GM19099 (cell line): ENCODE measurements around the gene GAGE12C.
"Not testable (repeated sequence)": the region's sequence is repeated elsewhere in the genome, so short reads cannot be mapped to it uniquely, and the experiment has no call there.

Experiments
- POLR2A ChIP-seq: IDR thresholded peaks from 3 replicates; pipeline ENCODE4 v1.6.1; 2011; ENCODE audit warnings: low read depth; ENCODE audit not compliant: insufficient read length; ENCODE audit errors: extremely low read depth

Gene GAGE12C, protein sequence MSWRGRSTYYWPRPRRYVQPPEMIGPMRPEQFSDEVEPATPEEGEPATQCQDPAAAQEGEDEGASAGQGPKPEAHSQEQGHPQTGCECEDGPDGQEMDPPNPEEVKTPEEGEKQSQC

DNA sequence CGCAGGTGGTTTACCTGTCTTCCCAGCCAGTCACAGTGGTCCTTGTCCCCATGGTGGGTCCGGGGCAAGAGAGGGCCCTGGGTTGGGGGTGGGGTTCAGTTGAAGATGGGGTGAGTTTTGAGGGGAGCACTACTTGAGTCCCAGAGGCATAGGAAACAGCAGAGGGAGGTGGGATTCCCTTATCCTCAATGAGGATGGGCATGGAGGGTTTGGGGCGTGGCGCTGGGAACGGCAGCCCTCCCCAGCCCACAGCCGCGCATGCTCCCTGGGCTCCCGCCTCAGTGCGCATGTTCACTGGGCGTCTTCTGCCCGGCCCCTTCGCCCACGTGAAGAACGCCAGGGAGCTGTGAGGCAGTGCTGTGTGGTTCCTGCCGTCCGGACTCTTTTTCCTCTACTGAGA, at the start of gene GAGE12C:
Gene GAGE12C (plus strand): TSS at position 301 of the 400 bp plus-strand sequence. CDS start 1,155 bp downstream, outside the sequence.
- TF ChIP-seq POLR2A = not testable (repeated sequence)

DNA sequence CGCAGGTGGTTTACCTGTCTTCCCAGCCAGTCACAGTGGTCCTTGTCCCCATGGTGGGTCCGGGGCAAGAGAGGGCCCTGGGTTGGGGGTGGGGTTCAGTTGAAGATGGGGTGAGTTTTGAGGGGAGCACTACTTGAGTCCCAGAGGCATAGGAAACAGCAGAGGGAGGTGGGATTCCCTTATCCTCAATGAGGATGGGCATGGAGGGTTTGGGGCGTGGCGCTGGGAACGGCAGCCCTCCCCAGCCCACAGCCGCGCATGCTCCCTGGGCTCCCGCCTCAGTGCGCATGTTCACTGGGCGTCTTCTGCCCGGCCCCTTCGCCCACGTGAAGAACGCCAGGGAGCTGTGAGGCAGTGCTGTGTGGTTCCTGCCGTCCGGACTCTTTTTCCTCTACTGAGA, 9.5 kb downstream of the GAGE12C start, which contains the start of gene GAGE12D:
Gene GAGE12D (plus strand): TSS at position 301 of the 400 bp plus-strand sequence. CDS start 1,155 bp downstream, outside the sequence.
- not testable (repeated sequence) for TF ChIP-seq POLR2A

GRCh38 chrX:49550989-49551388, 19.0 kb downstream of the GAGE12C start, which contains the start of gene GAGE12E:
Gene GAGE12E (plus strand): TSS chrX:49551289. CDS start chrX:49552444, 1,155 bp downstream.
- TF ChIP-seq POLR2A = not testable (repeated sequence)

- not testable (repeated sequence) for TF ChIP-seq POLR2A
Observed at GRCh38 chrX:49560542-49560941, 28.6 kb downstream of the GAGE12C start, which contains the start of gene GAGE12F. Gene GAGE12F (plus strand): TSS chrX:49560842. CDS start chrX:49561997, 1,155 bp downstream.

DNA sequence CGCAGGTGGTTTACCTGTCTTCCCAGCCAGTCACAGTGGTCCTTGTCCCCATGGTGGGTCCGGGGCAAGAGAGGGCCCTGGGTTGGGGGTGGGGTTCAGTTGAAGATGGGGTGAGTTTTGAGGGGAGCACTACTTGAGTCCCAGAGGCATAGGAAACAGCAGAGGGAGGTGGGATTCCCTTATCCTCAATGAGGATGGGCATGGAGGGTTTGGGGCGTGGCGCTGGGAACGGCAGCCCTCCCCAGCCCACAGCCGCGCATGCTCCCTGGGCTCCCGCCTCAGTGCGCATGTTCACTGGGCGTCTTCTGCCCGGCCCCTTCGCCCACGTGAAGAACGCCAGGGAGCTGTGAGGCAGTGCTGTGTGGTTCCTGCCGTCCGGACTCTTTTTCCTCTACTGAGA, 38.1 kb downstream of the GAGE12C start, which contains the start of gene GAGE12G:
Gene GAGE12G (plus strand): TSS at position 301 of the 400 bp plus-strand sequence. CDS start 1,155 bp downstream, outside the sequence.
- TF ChIP-seq POLR2A = not testable (repeated sequence)

GRCh38 chrX:49579649-49580048, 47.7 kb downstream of the GAGE12C start, which contains the start of gene GAGE12H:
Gene GAGE12H (plus strand): TSS chrX:49579949. CDS start chrX:49581104, 1,155 bp downstream.
- TF ChIP-seq POLR2A = not testable (repeated sequence)
